A549 (cell line): ENCODE results near the gene ATP5F1E. TPM values are rescaled to one million over a fixed set of nuclear protein-coding genes. Genes with fewer than 3 reads are reported as not detected.

Experiments
- ATAC-seq, 2 experiments: fragments of 200-7000 bp in 1 of 2; fragments of >200 bp in 1 of 2; cut with Nextera tagmentation in 1 of 2; cut with Tn5 transposase in 1 of 2; 3 replicates each; pipeline versions ENCODE4 v1.8.0 to v1.9.1; 2018 to 2020; ENCODE audit warnings: mild to moderate bottlenecking in 1 of 2, moderate library complexity in 1 of 2
- CTCF ChIA-PET: fragments of 300-600 bp; sonication (Branson Sonifier 250); formaldehyde crosslinking; extraction: SDS; loops from one replicate; lab custom pipeline; 2021; ENCODE audit warnings: antibody characterized with exemption, inconsistent platforms; lab: Yijun Ruan, JAX
- POLR2A ChIA-PET: fragments of 350-600 bp; formaldehyde crosslinking; extraction: SDS; loops from one replicate; lab custom pipeline; 2021; ENCODE audit warnings: antibody characterized with exemption, inconsistent platforms; lab: Yijun Ruan, JAX
- DNase-seq, 2 experiments: peaks; one replicate each; pipeline versions ENCODE4 v3.0.0 to v3.0.0-alpha.2; 2011 to 2016; ENCODE audit warnings: low read depth in 1 of 2, low spot score in 1 of 2
- FAIRE-seq: peaks from 2 replicates; lab custom pipeline; 2011; peaks lifted over from hg19 to GRCh38; lab: Jason Lieb, UNC
- H3K27ac ChIP-seq, 2 experiments: fragments of >200 bp; sonication (Bioruptor Twin); formaldehyde crosslinking; 3 replicates each; pipeline ENCODE4 v1.5.1; 2016 to 2017
- H3K4me1 ChIP-seq: fragments of >200 bp; sonication (Bioruptor Twin); formaldehyde crosslinking; 3 replicates; pipeline ENCODE4 v1.6.1; 2016
- H3K4me2 ChIP-seq: fragments of >200 bp; sonication (Bioruptor Twin); formaldehyde crosslinking; 3 replicates; pipeline ENCODE4 v1.6.1; 2016
- H3K4me3 ChIP-seq: fragments of >200 bp; sonication (Bioruptor Twin); formaldehyde crosslinking; 3 replicates; pipeline ENCODE4 v1.5.1; 2016
- H3K9me3 ChIP-seq: fragments of >200 bp; sonication (Bioruptor Twin); formaldehyde crosslinking; 3 replicates; pipeline ENCODE4 v1.6.1; 2016
- CHD4 ChIP-seq: fragments of 200-600 bp; sonication (generic); IDR thresholded peaks from 2 replicates; pipeline ENCODE4 v1.6.1; 2016; ENCODE audit warnings: antibody characterized with exemption, mild to moderate bottlenecking, borderline replicate concordance
- EHF ChIP-seq: fragments of 250-450 bp; sonication (Bioruptor Pico); IDR thresholded peaks from 2 replicates; pipeline ENCODE4 v1.5.0; 2020; ENCODE audit warnings: mild to moderate bottlenecking
- EHMT2 ChIP-seq: fragments of 200-600 bp; sonication (generic); IDR thresholded peaks from 2 replicates; pipeline ENCODE4 v1.6.1; 2016; ENCODE audit warnings: antibody characterized with exemption, low read depth, mild to moderate bottlenecking, moderate library complexity
- ESRRA ChIP-seq: fragments of 150-350 bp; IDR thresholded peaks from 2 replicates; pipeline ENCODE4 v1.6.1; 2014; ENCODE audit warnings: mild to moderate bottlenecking, low read length, borderline replicate concordance
- FOSL2 ChIP-seq, 2 experiments: fragments of 450-650 bp in 1 of 2; fragments of >200 bp in 1 of 2; sonication (Bioruptor Twin) in 1 of 2; formaldehyde crosslinking; IDR thresholded peaks; 2 replicates each; pipeline versions ENCODE4 v1.5.0 to v1.6.1; 2016 to 2020; ENCODE audit warnings: mild to moderate bottlenecking in 1 of 2, moderate library complexity in 1 of 2
- GATA3 ChIP-seq: IDR thresholded peaks from 2 replicates; pipeline ENCODE4 v1.6.1; 2012; ENCODE audit warnings: borderline replicate concordance
- JUN ChIP-seq, 2 experiments: fragments of >200 bp; sonication (Bioruptor Twin); formaldehyde crosslinking; IDR thresholded peaks; 2 replicates in 1 of 2; 3 replicates in 1 of 2; pipeline ENCODE4 v1.6.1; 2016 to 2017
- MAZ ChIP-seq: fragments of 150-350 bp; IDR thresholded peaks from 2 replicates; pipeline ENCODE4 v1.6.1; 2014; ENCODE audit warnings: antibody characterized with exemption, low read depth, low read length, borderline replicate concordance
- MYC ChIP-seq: IDR thresholded peaks from 2 replicates; pipeline ENCODE4 v1.6.1; 2012; ENCODE audit warnings: mild to moderate bottlenecking, inconsistent platforms, low read length, improper control_type of control experiment, borderline replicate concordance
- POLR2A ChIP-seq: IDR thresholded peaks from 2 replicates; pipeline ENCODE4 v1.6.1; 2012; ENCODE audit warnings: mild to moderate bottlenecking, low read length
- POLR2AphosphoS2 ChIP-seq: conservative IDR thresholded peaks from 2 replicates; pipeline ENCODE4 v1.6.1; 2012; ENCODE audit warnings: low read length, improper control_type of control experiment, inconsistent platforms
- RARB ChIP-seq: fragments of 250-450 bp; sonication (Bioruptor Pico); IDR thresholded peaks from 2 replicates; pipeline ENCODE4 v1.8.0; 2021; ENCODE audit warnings: mild to moderate bottlenecking, moderate library complexity
- RCOR1 ChIP-seq: fragments of 150-350 bp; IDR thresholded peaks from 2 replicates; pipeline ENCODE4 v1.6.1; 2014; ENCODE audit warnings: antibody characterized with exemption, low read length, low read depth
- SREBF2 ChIP-seq: fragments of 450-650 bp; IDR thresholded peaks from 2 replicates; pipeline ENCODE4 v1.6.1; 2014; ENCODE audit warnings: mild to moderate bottlenecking, moderate library complexity
- ZFP36 ChIP-seq: fragments of 450-650 bp; IDR thresholded peaks from 2 replicates; pipeline ENCODE4 v1.6.1; 2014; ENCODE audit warnings: borderline replicate concordance; ENCODE audit not compliant: partially characterized antibody
- ZSCAN20 ChIP-seq: fragments of 250-450 bp; sonication (Bioruptor Pico); IDR thresholded peaks from 2 replicates; pipeline ENCODE4 v1.8.0; 2022; ENCODE audit warnings: mild to moderate bottlenecking, moderate library complexity
- WGBS: methylation state at CpG from one replicate; pipeline ENCODE4 v1.1.6; 2017; ENCODE audit errors: missing lambda C conversion rate; 5-methylcytosine and 5-hydroxymethylcytosine counted together
- polyA plus RNA-seq, 4 experiments: library from polyadenylated mRNA; depleted of rRNA in 3 of 4; stranded (reverse); fragments of >200 nt; fragmentation: RNase III in 1 of 4; extraction: RNeasy Plus Mini Kit Qiagen cat#74134 plus additional on column Dnase treatment in 1 of 4; gene quantifications; 2 replicates in 3 of 4; 3 replicates in 1 of 4; pipeline ENCODE4 v1.2.3, GENCODE V29; 2011 to 2017
- TF ChIP-seq, protein P1 (sequence below): fragments of >200 bp; sonication (Bioruptor Twin); formaldehyde crosslinking; IDR thresholded peaks from 3 replicates; pipeline ENCODE4 v1.5.1; 2016
- TF ChIP-seq, protein P2 (sequence below): fragments of >200 bp; sonication (Bioruptor Twin); formaldehyde crosslinking; IDR thresholded peaks from 2 replicates; pipeline ENCODE4 v1.6.1; 2016
- TF ChIP-seq, protein P3 (sequence below): fragments of 250-450 bp; sonication (Bioruptor Pico); IDR thresholded peaks from 2 replicates; pipeline ENCODE4 v1.5.0; 2021; ENCODE audit warnings: mild to moderate bottlenecking, moderate library complexity, borderline replicate concordance
- TF ChIP-seq, protein P4 (sequence below): fragments of 250-450 bp; sonication (Bioruptor Pico); IDR thresholded peaks from 2 replicates; pipeline ENCODE4 v1.5.0; 2020; ENCODE audit warnings: low read depth, mild to moderate bottlenecking, moderate library complexity

ATP5F1E gene
- polyA plus RNA-seq, 2 of the 4 experiments (the other 2 are of a cell fraction), result 84.9 to 108 TPM

DNA sequence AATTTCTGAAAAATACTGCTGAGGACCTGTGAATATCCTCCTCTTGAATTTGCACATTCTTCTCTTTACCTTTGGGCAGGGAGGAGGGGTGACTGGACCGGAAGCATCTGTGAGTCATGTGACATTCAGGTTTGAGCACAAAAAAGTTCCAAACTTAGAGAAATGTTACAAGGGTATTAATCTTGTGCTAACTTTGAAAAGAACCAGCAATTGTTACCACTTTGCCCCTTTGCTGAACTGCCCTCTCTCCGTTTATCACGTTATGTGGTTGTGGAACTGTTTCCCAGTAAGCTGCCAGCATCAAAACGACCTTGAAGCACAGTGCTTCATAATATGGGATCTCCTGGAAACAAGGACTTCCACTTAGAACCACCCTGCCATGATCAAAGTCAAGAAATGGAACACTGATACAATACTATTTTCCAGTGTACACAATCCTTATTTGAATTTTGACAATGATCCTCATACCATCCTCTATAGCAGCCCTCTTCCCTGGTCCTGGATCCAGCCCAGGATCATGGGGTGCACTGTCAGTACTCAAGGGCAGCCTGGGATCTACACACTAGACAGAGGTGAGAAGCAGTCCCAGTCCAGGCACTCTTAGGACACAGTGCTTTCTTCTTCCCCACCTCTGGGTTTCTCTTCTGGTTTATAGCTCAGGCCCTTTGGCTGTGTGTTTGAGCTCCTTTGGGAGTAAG lies 15.2 kb downstream of the ATP5F1E start:
- DNase-seq (no peak), ATAC-seq (no peak), FAIRE-seq (no peak)
- 75% methylated on average over 4 of the region's 4 CpGs for WGBS
- H3K4me2 ChIP-seq, result no peak overlapping the region
- no peak for TF ChIP-seq JUN (IDR thresholded peaks at IDR 0.05)
- no peak for TF ChIP-seq ZFP36
- no peak for TF ChIP-seq ESRRA
- TF ChIP-seq MYC, result no peak
- TF ChIP-seq POLR2A, result no peak
- no peak for TF ChIP-seq SREBF2
- no peak for TF ChIP-seq CHD4
- TF ChIP-seq, protein P1, sequence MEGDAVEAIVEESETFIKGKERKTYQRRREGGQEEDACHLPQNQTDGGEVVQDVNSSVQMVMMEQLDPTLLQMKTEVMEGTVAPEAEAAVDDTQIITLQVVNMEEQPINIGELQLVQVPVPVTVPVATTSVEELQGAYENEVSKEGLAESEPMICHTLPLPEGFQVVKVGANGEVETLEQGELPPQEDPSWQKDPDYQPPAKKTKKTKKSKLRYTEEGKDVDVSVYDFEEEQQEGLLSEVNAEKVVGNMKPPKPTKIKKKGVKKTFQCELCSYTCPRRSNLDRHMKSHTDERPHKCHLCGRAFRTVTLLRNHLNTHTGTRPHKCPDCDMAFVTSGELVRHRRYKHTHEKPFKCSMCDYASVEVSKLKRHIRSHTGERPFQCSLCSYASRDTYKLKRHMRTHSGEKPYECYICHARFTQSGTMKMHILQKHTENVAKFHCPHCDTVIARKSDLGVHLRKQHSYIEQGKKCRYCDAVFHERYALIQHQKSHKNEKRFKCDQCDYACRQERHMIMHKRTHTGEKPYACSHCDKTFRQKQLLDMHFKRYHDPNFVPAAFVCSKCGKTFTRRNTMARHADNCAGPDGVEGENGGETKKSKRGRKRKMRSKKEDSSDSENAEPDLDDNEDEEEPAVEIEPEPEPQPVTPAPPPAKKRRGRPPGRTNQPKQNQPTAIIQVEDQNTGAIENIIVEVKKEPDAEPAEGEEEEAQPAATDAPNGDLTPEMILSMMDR, result no peak
- TF ChIP-seq, protein P2, sequence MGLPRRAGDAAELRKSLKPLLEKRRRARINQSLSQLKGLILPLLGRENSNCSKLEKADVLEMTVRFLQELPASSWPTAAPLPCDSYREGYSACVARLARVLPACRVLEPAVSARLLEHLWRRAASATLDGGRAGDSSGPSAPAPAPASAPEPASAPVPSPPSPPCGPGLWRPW, result no peak
- no peak for TF ChIP-seq RARB (CRISPR knock-in tag)
- TF ChIP-seq EHF (CRISPR knock-in tag), result no peak
- no peak for TF ChIP-seq MAZ
- no peak for TF ChIP-seq EHMT2
- TF ChIP-seq, protein P3, sequence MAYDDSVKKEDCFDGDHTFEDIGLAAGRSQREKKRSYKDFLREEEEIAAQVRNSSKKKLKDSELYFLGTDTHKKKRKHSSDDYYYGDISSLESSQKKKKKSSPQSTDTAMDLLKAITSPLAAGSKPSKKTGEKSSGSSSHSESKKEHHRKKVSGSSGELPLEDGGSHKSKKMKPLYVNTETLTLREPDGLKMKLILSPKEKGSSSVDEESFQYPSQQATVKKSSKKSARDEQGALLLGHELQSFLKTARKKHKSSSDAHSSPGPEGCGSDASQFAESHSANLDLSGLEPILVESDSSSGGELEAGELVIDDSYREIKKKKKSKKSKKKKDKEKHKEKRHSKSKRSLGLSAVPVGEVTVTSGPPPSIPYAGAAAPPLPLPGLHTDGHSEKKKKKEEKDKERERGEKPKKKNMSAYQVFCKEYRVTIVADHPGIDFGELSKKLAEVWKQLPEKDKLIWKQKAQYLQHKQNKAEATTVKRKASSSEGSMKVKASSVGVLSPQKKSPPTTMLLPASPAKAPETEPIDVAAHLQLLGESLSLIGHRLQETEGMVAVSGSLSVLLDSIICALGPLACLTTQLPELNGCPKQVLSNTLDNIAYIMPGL (CRISPR knock-in tag), result no peak
- TF ChIP-seq FOSL2 (IDR thresholded peaks at IDR 0.05), result no peak
- TF ChIP-seq FOSL2 (CRISPR knock-in tag; IDR thresholded peaks at IDR 0.05), result no peak
- TF ChIP-seq ZSCAN20, result no peak
- TF ChIP-seq POLR2AphosphoS2, result no peak
- no peak for TF ChIP-seq RCOR1
- H3K27ac ChIP-seq, result no peak overlapping the region
- CTCF ChIA-PET, result interaction anchor here (1.5 kb wide), 1 partner anchor 79 kb away, joined by 3 read pairs; no protein-coding TSS in a partner anchor
- POLR2A ChIA-PET, result interaction anchor here (1.3 kb wide), 1 partner anchor 15 kb away, joined by 7 read pairs; the partner anchor contains the start of gene ATP5F1E
- H3K4me3 ChIP-seq, result no peak overlapping the region
- no peaks in the 10 kb centered on the region for H3K9me3 ChIP-seq
- H3K4me1 ChIP-seq, result no peaks in the 10 kb centered on the region

DNA sequence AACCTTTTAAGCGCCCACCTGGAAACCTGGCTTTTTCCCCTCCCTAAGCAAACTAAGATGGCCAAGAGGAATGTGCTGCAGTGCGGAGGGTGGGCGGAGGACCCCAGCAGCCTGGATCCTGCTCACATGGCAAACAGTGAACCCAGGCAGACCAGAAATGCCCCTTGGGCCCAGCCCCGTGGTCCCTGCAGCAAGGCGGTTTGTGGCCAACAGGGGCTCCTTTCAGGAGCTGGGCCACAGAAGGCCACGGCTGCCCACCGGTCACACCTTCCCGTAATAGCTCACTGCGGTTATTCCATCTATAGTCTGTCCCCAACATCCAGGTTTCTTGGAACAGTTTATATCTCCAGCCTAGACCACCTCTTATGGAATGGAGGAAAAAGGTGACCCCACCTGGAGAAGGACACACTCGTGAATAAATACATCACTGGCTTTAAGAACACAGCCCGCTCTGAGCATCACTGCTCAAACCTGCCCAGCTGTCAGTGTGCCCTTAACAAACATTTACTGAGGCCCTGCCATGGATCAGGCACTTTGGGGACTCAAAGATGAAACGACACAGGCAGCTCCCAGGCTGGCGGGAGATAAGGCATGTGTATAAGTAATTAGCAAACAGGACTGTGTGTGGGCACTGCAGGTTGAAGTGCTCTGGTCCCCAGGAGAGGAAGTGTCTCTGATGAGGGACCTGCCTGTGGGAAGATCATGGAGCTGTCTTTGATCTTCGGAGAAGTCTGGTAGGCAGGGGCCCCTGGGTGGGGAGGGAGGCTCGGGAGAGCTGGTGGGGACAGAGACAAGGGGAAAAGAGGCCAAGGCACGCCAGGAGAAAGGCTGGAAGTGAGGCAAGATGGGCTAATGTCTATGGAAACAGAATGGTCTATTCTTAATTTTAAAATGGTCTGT lies 16.1 kb downstream of the ATP5F1E start:
- Histone ChIP-seq H3K4me2 (no peak overlapping the region), H3K9me3 (no peaks in the 10 kb centered on the region), H3K27ac (no peak overlapping the region), H3K4me3 (no peak overlapping the region), H3K4me1 (no peaks in the 10 kb centered on the region)
- TF ChIP-seq GATA3, result no peak
- TF ChIP-seq, protein P4, sequence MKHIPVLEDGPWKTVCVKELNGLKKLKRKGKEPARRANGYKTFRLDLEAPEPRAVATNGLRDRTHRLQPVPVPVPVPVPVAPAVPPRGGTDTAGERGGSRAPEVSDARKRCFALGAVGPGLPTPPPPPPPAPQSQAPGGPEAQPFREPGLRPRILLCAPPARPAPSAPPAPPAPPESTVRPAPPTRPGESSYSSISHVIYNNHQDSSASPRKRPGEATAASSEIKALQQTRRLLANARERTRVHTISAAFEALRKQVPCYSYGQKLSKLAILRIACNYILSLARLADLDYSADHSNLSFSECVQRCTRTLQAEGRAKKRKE (CRISPR knock-in tag), result no peak
- POLR2A ChIA-PET, result no interaction called here
- CTCF ChIA-PET, result interaction anchor here (0.9 to 1.4 kb wide), 2 partner anchors 8 to 72 kb away, joined by 3 read pairs; no protein-coding TSS in a partner anchor
- WGBS, result 81% methylated on average over 16 of the region's 16 CpGs
- FAIRE-seq, result no peak
- DNase-seq, result no peak
- ATAC-seq, result no peak
